BLaER1 (cell line): ENCODE data around the gene NFILZ.
"Not testable (repeated sequence)": the region's sequence is repeated elsewhere in the genome, so short reads cannot be mapped to it uniquely, and the experiment has no call there.

Experiments used
- H3K27ac ChIP-seq: shearing (Covaris generic); formaldehyde crosslinking; 2 replicates; pipeline ENCODE4 v1.8.1; 2022
- H3K27me3 ChIP-seq: shearing (Covaris generic); formaldehyde crosslinking; 2 replicates; pipeline ENCODE4 v1.8.1; 2022
- H3K36me3 ChIP-seq: shearing (Covaris generic); formaldehyde crosslinking; 2 replicates; pipeline ENCODE4 v1.8.1; 2022
- H3K4me1 ChIP-seq: shearing (Covaris generic); formaldehyde crosslinking; 2 replicates; pipeline ENCODE4 v1.8.1; 2022
- H3K4me2 ChIP-seq: shearing (Covaris generic); formaldehyde crosslinking; 2 replicates; pipeline ENCODE4 v1.8.1; 2022
- H3K4me3 ChIP-seq: shearing (Covaris generic); formaldehyde crosslinking; 2 replicates; pipeline ENCODE4 v1.8.1; 2022
- H3K9ac ChIP-seq: shearing (Covaris generic); formaldehyde crosslinking; 2 replicates; pipeline ENCODE4 v1.8.1; 2022
- H3K9me3 ChIP-seq: shearing (Covaris generic); formaldehyde crosslinking; 2 replicates; pipeline ENCODE4 v1.8.1; 2022
- H4K20me1 ChIP-seq: shearing (Covaris generic); formaldehyde crosslinking; 2 replicates; pipeline ENCODE4 v1.8.1; 2022
- Cebpa-rat ChIP-seq: shearing (Covaris generic); IDR thresholded peaks from 2 replicates; pipeline ENCODE4 v1.8.1; 2022

The NFILZ gene

DNA sequence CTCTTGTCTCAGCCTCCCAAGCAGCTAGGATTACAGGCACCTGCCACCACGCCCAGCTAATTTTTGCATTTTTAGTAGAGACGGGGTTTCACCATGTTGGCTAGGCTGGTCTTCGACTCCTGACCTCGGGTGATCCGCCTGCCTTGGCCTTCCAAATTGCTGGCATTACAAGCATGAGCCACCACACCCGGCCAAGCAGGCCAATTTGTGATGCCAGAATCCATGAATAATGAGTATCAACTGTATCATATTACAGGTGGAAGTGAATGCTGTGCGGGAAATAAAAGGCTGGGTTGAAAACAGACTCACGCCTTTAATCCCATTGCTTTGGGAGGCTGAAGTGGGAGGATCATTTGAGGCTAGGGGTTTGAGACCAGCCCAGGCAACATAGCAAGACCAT is 3.6 kb upstream of the NFILZ start:
- no peak overlapping the region for H3K4me3 ChIP-seq
- H3K4me2 ChIP-seq: no peak overlapping the region
- no peaks in the 10 kb centered on the region for H3K36me3 ChIP-seq
- H3K4me1 ChIP-seq: peaks cover 7% of the 10 kb centered on the region; the same call in 1 of the 2 replicates
- no peak overlapping the region for H3K9ac ChIP-seq
- TF ChIP-seq Cebpa-rat: no peak
- H3K27ac ChIP-seq: no peak overlapping the region
- H3K9me3 ChIP-seq: no peaks in the 10 kb centered on the region
- H4K20me1 ChIP-seq: no peaks in the 10 kb centered on the region
- H3K27me3 ChIP-seq: no peaks in the 10 kb centered on the region

DNA sequence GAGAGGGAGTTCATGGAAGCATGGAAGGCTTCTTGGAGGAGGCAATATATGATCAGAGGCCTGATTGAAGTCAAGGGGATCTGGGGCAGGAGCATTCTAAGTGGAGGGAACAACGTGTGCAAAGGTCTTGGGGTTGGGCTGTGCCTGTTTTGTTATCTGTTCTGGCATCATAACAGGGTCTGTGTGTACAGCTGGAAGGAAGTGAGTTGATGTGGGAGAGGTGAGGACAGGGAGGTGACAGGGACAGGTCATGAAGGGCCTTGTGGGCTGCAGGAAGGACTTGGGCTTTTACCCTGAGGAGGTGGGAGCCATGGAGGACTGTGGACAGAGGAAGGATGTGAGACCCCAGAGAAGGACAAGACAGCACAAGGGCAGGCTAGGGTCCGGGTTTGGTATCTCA is 1.2 kb upstream of the NFILZ start:
- Histone ChIP-seq H3K27me3 (no peaks in the 10 kb centered on the region), H3K9me3 (no peaks in the 10 kb centered on the region), H3K36me3 (no peaks in the 10 kb centered on the region), H4K20me1 (no peaks in the 10 kb centered on the region), H3K27ac (no peak overlapping the region), H3K4me1 (peaks cover 19% of the 10 kb centered on the region), H3K4me3 (no peak overlapping the region), H3K4me2 (no peak overlapping the region), H3K9ac (no peak overlapping the region)
- no peak for TF ChIP-seq Cebpa-rat

DNA sequence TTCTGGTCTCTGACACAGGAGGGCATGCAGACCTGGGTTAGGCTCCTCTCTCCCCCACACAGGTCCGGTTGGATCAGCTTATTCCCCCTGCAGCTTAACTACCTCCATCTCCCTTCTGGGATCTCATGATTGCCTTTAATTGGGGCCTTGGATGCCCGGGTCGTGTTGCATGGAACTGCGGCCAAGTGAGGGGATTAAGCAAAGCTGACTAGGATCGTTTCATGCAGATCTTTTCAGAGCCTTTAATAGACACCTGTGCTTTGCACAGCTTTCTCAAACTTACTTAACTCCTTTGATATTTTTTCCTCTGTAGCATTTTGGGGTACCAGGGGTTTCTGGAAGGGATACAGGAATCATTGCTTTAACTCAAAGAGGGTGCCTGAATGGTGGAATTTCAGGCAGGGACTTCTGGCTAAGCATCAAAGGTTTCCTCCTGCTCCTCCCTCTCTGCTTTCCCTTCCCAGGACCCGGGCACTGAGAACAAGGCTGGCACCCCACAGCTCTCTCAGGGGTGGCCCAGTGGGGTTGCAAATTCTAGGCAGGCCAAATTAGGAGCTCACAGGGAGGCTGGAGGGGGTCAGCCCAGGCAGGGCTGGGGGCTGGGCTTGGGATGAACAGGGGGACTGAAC is 477 bp downstream of the NFILZ start:
- no peak overlapping the region for H3K4me3 ChIP-seq

DNA sequence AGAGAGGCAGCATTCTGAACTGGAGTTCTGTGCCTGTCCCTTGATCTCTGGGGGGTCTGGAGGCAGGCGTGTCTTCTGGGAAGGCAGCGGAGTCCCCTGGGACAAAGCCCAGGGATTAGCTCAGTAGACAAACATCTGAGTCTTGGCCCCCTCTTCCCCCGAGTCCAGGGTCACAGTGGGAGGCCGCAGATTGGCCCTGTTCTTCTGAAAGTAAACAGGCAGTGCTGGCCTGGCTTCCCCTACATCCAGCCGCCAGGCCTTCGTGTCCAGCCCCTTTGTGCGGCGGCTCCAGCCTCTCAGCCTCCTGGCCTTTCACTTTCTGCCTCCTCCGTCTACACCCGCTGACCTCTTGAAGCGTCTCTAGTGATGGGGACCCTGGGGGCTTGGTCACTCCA is 989 bp downstream of the NFILZ start:
- H4K20me1 ChIP-seq: no peaks in the 10 kb centered on the region
- no peak overlapping the region for H3K27ac ChIP-seq
- H3K4me2 ChIP-seq: no peak overlapping the region
- no peaks in the 10 kb centered on the region for H3K27me3 ChIP-seq
- no peaks in the 10 kb centered on the region for H3K9me3 ChIP-seq
- H3K36me3 ChIP-seq: no peaks in the 10 kb centered on the region
- H3K4me3 ChIP-seq: no peak overlapping the region
- peaks cover 20% of the 10 kb centered on the region for H3K4me1 ChIP-seq
- no peak overlapping the region for H3K9ac ChIP-seq
- no peak for TF ChIP-seq Cebpa-rat

More for the DNA sequence above, 477 bp downstream of the NFILZ start:
- H3K27me3 ChIP-seq: no peaks in the 10 kb centered on the region
- H3K36me3 ChIP-seq: no peaks in the 10 kb centered on the region
- no peak overlapping the region for H3K4me2 ChIP-seq
- H3K27ac ChIP-seq: no peak overlapping the region
- TF ChIP-seq Cebpa-rat: no peak
- peaks cover 20% of the 10 kb centered on the region for H3K4me1 ChIP-seq
- no peaks in the 10 kb centered on the region for H3K9me3 ChIP-seq
- H3K9ac ChIP-seq: no peak overlapping the region
- H4K20me1 ChIP-seq: no peaks in the 10 kb centered on the region

DNA sequence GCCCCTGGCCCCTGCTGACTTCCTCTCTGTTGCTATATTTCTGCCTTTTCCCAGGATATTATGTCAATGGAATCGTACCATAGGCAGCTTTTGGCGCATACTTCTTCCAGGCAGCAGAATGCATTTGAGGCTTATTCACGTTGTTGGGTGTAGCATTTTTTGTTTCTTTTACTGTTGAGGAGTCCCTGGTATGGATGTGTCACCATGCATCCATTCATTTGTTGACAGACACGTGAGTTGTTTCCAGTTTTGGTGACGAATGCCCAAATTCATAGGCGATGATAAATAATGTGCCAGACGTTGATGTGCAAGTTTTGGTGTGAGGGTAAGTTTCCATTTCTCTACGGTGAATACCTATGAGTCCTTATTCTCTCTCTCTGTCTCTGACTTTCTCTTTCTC is 5.0 kb downstream of the NFILZ start:
- Histone ChIP-seq H4K20me1 (no peaks in the 10 kb centered on the region), H3K4me2 (no peak overlapping the region), H3K9ac (no peak overlapping the region), H3K36me3 (no peaks in the 10 kb centered on the region), H3K4me3 (no peak overlapping the region), H3K27ac (no peak overlapping the region), H3K9me3 (no peaks in the 10 kb centered on the region), H3K27me3 (no peaks in the 10 kb centered on the region), H3K4me1 (peaks cover 27% of the 10 kb centered on the region)
- TF ChIP-seq Cebpa-rat: no peak

DNA sequence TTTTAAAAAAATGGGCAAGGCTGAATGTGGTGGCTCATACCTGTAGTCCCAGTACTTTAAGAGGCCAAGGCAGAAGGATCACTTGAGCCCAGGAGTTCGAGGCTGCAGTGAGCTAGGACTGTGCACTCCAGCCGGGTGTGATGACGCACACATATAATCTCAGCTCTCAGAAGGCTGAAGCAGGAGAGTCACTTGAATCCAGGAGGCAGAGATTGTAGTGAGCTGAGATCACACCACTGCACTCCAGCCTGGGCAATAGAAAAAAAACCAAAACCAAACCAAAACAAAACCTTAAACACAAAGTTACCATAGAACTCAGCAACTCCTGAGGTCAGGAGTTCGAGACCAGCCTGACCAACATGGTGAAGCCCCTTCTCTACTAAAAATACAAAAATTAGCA is 6.6 kb downstream of the NFILZ start:
- not testable (repeated sequence) for H3K4me2 ChIP-seq

DNA sequence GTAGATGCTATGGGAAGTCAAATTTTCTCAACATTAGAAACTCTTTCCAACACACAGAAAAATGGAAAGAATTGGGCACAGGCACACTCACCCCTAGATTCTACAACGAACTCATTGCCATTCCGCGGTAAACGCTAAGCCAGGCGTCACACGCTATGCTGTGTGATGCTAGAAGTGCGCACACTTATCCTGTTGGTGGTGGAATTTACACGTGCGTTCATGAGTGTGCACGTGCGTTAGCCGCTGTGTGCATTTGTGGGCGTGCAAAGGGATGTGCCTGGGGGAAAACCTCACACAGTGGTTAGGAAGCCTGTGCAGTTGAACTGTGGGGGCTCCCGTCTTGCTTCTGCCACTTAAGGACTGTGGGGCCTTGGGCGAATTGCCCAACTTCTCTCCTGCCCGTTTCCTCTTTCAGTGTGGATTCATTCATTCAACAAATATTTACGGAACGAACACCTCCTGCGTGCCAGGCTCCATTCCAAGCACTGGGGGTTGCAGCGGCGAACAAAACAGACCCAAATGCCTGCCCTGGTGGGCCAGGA is 7.7 kb downstream of the NFILZ start:
- H3K9me3 ChIP-seq: 0 out of 2 replicates have a peak, but pooled peaks cover 4% of the 10 kb centered on the region
- no peaks in the 10 kb centered on the region for H3K36me3 ChIP-seq
- H3K27me3 ChIP-seq: no peaks in the 10 kb centered on the region
- H3K9ac ChIP-seq: no peak overlapping the region
- H3K4me2 ChIP-seq: peak overlapping the region; percentile 9; the same call in 1 of the 2 replicates
- no peak overlapping the region for H3K27ac ChIP-seq
- H3K4me1 ChIP-seq: peaks cover 18% of the 10 kb centered on the region
- H3K4me3 ChIP-seq: no peak overlapping the region
- no peak for TF ChIP-seq Cebpa-rat
- no peaks in the 10 kb centered on the region for H4K20me1 ChIP-seq

More for the DNA sequence above, 6.6 kb downstream of the NFILZ start:
- H4K20me1 ChIP-seq, H3K9ac ChIP-seq, H3K9me3 ChIP-seq, H3K27ac ChIP-seq, H3K27me3 ChIP-seq, H3K4me3 ChIP-seq, H3K36me3 ChIP-seq: not testable (repeated sequence)
- H3K4me1 ChIP-seq: peaks cover 18% of the 10 kb centered on the region

DNA sequence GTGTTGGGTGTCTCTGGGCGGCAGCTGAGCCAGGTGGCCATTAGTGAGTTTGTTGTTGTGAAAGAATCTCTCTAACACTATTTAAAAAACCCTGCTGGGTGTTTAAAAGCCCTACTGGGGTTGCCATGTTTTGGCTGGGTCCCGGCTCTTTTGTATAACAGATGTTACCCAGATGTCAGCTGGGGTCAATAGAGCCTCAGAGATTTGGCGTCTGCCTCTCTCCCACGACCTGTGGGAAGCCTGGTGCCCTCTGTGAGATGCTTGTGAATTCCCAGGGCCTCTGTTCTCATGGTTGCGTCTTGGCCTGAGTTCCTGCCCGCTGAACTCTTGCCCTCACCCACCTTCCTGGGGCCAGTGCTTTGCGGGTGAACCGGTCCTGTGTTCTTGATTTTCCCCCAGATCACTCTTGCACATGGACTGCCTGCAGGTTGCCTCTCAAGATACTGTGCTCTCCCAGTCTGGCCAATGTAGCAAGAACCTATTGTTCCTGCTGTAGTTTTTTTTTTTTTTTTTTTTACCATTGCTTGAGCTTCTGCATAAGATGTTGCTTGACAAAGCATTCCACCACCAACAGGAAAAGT is 9.5 kb downstream of the NFILZ start:
- Histone ChIP-seq H3K4me1 (peaks cover 6% of the 10 kb centered on the region), H3K27me3 (no peaks in the 10 kb centered on the region), H3K27ac (no peak overlapping the region), H3K36me3 (no peaks in the 10 kb centered on the region), H3K9ac (no peak overlapping the region), H3K9me3 (0 out of 2 replicates have a peak, but pooled peaks cover 4% of the 10 kb centered on the region), H3K4me3 (no peak overlapping the region), H4K20me1 (no peaks in the 10 kb centered on the region), H3K4me2 (no peak overlapping the region)
- no peak for TF ChIP-seq Cebpa-rat

DNA sequence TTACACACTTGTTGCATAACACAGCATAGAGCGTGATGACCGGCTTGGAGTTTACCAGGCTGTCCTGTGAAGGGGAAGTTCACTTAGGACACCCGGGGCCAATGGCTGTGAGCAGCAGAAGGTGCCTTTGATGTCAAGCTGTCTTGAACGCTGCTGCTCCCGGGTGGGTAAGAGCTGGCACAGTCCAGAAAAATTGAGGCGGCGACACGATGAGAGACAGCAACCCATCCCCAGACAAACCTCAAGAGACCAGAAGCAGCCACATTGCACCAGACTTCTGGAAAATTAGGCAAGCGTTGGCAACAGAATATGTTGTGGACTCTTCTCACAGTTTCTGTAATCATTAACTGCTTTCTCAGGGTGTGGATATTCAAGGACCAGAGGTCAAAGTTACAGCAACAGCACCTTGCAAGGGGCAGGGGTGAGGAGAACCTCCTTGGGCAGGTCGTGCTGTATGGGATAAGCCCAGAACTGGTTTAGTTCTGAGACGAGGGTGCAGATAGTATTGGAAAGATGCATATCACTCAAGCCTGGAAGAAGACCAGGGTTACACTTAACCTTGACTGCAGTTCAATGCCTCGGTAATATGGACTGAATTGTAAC is 10.1 kb downstream of the NFILZ start:
- no peak overlapping the region for H3K4me2 ChIP-seq
- TF ChIP-seq Cebpa-rat: no peak
- H3K4me1 ChIP-seq: peaks cover 6% of the 10 kb centered on the region
- H3K36me3 ChIP-seq: no peaks in the 10 kb centered on the region
- no peak overlapping the region for H3K4me3 ChIP-seq
- H3K27ac ChIP-seq: no peak overlapping the region
- no peaks in the 10 kb centered on the region for H4K20me1 ChIP-seq
- no peaks in the 10 kb centered on the region for H3K27me3 ChIP-seq
- H3K9ac ChIP-seq: no peak overlapping the region
- 0 out of 2 replicates have a peak, but pooled peaks cover 4% of the 10 kb centered on the region for H3K9me3 ChIP-seq

DNA sequence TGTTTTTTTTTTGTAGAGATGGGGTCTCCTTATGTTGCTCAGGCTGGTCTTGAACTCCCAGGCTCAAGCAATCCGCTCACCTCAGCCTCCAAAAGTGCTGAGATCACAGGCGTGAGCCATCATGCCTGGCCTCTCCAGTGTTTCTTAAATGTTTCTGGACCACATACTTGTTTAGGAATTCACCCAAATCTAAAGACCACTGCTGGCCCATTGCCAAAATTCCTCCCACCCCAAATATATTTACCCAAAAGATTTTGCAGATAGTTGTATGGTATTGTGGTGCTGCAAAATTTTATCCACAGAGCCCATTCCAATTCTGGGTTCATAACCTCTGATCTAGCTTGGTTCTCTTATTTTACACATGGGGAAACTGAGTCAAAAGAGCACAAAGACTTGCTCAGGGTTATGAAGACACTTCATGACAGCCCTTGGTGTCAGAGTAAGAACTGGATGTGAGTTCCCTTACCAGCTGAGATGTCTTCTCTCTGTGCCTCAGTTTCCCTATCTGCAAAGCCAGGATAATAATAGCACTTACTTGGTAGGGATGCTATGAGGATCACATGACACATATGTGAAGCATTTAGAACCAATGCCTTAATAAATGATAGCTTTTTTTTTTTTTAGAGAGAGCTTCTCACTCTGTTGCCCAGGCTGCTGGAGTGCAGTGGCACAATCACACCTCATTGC is 10.9 kb downstream of the NFILZ start:
- no peak for TF ChIP-seq Cebpa-rat
- Histone ChIP-seq H3K36me3 (no peaks in the 10 kb centered on the region), H3K4me1 (peaks cover 12% of the 10 kb centered on the region), H3K4me3 (no peak overlapping the region), H3K27ac (no peak overlapping the region), H4K20me1 (no peaks in the 10 kb centered on the region), H3K9ac (no peak overlapping the region), H3K4me2 (no peak overlapping the region), H3K9me3 (0 out of 2 replicates have a peak, but pooled peaks cover 4% of the 10 kb centered on the region), H3K27me3 (no peaks in the 10 kb centered on the region)
